Esophagus muscularis mucosa (tissue), 4 donors: Measurements from ENCODE around the gene BBX.

Source experiments
- CTCF ChIP-seq, 3 experiments: fragments of 200-600 bp in 2 of 3; fragments of 450-650 bp in 1 of 3; sonication (generic) in 2 of 3; IDR thresholded peaks; one replicate each; pipeline ENCODE4 v1.5.1; 2017 to 2019; ENCODE audit warnings: antibody characterized with exemption in 3 of 3, mild to moderate bottlenecking in 2 of 3, moderate library complexity in 1 of 3
- EP300 ChIP-seq: sonication (generic); formaldehyde crosslinking; IDR thresholded peaks from one replicate; pipeline ENCODE4 v1.6.1; 2017; ENCODE audit warnings: antibody characterized with exemption
- POLR2A ChIP-seq: fragments of 450-650 bp; IDR thresholded peaks from one replicate; pipeline ENCODE4 v1.6.1; 2017; ENCODE audit warnings: antibody characterized with exemption, moderate library complexity, mild to moderate bottlenecking, low read depth

DNA sequence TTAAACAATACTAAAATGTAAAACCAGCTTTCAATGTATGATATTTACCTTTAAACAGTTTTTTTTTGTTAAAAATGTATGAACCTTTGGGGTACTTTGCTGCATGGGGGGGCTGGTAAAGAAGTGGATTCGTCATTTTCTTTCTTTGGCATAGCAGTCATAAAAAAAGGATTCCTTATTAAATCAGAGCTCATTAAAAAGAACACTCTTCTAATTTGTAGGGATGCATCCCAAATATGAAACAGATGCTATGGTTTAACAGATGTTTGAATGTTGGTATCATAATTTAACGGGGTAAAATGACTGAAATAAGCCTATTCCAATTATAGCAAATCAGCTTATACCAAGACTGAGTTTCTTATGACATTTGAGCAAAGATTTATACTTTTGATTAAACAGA is 234.4 kb downstream of the BBX start:
- TF ChIP-seq CTCF (IDR thresholded peaks at IDR 0.05) (no peak), POLR2A (no peak), EP300 (no peak)
